GM21526 (cell line): ENCODE measurements around the gene ATXN7L2.
A peak's percentile ranks its signal among the peaks of the same experiment; 100 is the strongest.

Source experiments
- ATAC-seq: cut with Tn5 transposase; IDR thresholded peaks from one replicate; pipeline ENCODE4 v1.9.1; 2021; ENCODE audit warnings: moderate library complexity; ENCODE audit not compliant: unreplicated experiment, low FRiP score

ATXN7L2 gene

DNA sequence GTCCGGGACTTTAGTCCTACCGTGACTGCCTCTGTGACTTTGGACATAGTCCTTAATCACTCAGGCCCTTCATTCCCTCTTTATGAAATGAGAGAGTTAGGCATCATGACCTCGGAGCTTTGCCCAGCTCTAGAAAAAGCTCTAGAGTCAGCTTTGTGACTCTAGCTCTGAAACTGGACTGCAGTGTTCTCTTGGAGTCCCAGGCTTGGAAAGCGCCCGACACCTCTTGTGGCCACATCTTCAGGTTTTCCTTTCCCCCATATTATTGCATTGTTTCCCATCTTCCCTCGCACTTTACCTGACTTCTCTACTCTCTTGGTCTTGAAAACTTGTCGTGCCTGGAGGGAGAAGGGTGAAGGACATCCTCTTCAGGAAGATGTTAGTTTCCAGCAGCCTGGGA lies 38.3 kb downstream of the ATXN7L2 start:
- no peak for ATAC-seq

DNA sequence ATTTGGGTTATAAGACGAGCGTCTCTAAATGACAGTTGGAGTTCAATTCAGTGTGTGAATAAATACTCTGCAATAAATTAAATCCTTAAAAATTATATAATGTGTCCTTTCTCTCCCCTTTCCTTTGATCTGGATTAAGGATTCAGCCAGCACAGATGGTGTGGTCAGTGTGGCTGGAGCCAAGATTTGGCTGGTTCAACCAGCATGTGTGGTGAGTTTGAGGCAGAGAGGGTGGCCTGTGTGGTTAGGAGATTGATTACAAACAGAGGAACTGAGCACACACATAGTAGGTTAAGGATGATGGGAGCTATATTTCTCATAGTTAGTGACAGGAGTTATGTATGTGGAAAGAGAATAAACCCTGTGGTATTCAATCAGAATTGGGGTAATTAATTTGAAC lies 40.0 kb downstream of the ATXN7L2 start:
- ATAC-seq = no peak

DNA sequence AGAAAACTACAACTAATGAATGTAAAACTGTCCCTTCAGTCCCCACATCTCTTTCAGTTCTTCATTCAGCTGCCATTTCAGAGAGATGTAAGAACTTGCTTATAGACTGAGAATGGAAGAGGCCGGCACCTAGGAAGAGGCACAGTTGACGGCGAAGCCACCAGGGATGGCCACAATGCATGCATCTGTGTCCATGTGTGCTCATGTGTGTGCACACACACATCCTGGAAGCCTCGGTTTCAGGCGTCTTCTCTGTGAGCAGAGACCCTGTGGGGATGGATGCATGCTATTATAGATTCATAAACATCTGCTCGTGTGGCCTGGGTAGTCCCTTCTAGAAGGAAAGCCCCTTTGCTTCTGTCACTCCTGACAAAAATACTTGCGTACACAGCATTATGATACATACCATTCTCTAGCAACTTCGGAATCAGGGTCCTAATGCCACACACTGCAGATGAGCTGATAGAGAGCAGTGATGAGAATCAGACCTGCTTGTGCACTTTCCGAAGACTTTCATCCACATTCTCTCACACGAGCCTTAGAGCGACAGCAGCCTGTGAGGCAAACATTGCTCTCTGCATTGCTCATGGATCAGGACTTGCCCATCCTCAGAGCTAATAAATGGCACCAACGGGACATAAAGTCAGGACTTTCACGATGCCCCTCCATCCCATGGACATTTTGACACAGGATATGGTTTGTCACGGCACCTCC lies 43.5 kb downstream of the ATXN7L2 start:
- ATAC-seq = no peak

DNA sequence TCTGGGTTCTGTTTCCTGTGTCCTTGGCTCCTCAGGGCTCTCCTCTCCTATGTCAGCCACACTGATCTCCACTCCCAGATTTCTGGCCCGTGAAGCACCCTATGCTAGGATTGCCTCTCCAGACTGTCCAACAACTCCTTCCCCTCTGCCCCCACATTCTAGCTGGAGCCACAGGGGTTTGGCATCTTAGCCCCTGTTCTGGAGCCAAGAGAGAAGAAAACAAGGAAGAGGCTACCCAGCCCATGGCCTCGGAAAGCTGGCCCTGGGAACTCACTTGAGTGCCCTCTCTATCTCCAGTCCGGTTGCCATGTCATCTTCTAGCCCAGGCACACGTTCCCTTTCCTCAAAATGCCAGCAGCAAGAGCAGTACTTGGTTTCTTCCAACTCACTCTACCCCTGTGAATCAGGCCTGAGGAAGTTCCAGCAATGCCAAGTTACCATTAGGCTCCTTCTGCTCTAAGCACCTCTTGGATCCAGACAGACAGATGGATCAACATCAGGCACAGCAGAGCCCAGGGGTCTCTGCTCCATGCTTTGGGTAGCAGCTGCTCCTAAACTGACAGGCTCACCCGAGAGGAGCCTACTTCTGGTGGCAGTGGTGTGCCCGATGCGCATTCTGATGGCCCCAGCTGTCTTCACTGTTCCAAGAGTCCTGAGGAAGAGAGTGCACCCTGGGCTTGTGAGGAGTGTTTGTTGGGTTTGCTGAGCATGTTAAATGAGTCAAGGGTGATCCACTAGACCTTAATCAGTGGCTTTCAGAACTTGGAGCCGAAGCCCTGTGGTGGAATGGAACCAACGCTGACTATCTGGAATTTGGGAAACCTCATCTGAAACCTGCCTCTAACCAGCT lies 44.4 kb downstream of the ATXN7L2 start:
- no peak for ATAC-seq

- no peak for ATAC-seq
These were observed 45.0 kb downstream of the ATXN7L2 start for GRCh38 chr1:109528712-109529111.

GRCh38 chr1:109529881-109530456 lies 46.3 kb downstream of the ATXN7L2 start:
- no peak for ATAC-seq

GRCh38 chr1:109530457-109531087 lies 46.9 kb downstream of the ATXN7L2 start:
- no peak for ATAC-seq

GRCh38 chr1:109531380-109531779 lies 47.7 kb downstream of the ATXN7L2 start:
- no peak for ATAC-seq

DNA sequence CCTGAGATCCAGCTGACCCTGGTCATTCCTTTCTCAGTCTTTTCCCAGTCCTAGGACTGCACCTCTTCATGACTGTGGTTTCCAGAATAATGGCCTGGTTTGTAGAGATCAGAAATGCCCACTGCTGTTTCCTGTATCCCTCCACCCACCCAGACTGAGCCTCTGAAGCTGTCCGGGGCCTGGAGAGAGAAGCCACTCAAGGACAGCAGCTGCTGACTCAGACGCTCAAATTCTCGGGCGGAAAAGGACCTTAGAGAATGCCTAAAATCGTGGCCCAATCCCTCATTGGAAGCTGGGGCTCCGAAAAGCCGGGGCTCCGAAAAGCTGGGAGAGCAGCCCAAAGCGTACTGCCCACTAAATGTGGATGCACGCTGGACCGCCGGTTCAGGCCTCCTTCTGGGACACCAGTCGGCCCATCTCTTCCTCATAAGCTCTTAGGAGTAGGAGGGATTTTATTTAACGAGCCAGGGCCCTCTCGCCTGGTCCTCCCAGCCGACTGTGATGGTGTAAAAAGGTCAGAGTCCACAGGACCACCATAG lies 48.2 kb downstream of the ATXN7L2 start:
- ATAC-seq = no peak

DNA sequence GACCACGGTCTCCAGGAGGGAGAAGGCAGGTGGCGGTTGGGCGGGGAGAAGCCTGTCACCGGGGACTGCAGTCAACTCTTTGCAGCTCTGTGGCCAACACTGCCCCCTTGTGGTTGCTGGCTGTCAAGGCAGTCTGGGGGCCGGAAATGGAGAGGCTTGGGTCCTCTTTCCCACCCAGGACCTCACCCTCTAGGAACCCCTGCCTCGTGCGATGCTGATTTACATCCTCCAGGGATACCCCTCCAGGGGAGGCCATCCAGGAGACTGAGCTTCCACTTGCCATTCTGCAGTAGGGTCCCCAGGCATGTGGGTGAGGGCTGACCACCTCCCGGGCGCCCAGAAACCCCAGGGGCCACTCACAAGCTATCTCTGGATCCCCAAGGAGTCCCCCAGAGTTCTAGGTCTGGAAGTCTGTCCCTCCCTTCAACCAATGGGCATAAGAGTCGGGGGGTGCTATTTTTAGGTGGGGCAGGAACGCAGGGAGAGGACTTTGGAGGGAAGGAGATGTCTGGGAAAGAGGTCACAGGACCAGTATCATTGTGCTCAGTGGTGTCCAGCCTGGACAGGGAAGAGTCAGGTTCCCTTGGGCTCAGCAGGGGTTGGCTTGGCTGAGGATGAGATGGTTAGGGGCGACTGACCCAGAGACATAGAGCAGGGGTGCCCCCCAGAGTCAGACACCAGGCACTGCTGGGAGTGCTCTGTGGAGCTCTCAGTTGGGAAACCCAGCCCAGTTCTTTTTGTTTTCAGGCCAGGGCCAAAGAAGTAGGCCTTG lies 48.8 kb downstream of the ATXN7L2 start:
- ATAC-seq = peak; percentile 53

- no peak for ATAC-seq
These were observed 50.7 kb downstream of the ATXN7L2 start for GRCh38 chr1:109534307-109534858.

DNA sequence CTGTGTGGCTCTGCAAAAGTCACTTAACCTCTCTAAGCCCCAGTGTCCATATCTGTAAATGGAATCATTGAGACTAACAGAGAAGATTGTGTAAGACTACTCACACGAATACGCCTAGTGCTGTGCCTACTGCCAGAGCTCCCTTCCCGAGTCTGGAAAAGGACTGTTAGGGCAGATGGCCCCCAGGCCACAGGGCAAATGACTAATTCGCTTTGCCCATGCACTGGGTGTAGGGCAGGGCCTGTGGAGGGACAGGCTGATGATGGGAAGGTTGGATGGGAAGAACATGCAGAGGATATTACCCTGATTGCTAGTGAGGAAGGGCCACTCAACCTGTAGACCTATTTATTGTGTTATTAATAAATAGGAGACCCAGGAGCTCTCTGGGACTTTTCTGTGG lies 51.8 kb downstream of the ATXN7L2 start:
- no peak for ATAC-seq

DNA sequence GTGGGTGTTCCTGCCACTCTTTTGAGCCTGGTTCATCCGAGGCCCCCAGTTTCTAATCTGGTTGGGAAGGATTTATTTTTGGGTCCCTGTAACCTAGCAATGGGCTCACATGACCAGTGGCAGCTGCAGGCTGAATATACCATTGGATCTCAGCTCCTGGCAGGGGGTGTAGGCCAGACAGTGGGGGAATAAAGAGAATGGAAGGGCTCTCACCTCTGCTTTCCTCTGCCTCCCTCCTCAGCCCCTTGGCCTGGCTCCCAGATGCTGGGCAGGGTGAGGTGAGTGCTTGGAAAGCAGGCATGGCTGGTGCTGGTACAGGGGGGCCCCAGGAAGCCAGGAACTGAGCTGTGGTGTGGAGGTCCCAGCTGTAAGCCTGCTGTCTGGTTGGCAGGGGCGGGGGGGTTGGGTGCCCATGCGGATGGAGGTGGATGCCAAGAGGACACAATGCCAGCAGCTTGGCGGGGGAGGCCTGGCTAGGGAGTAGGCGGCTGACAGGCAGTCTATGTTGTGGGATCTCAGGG lies 52.3 kb downstream of the ATXN7L2 start:
- ATAC-seq = no peak

- no peak for ATAC-seq
These were observed 53.9 kb downstream of the ATXN7L2 start for GRCh38 chr1:109537450-109538178.

- no peak for ATAC-seq
These were observed 55.3 kb downstream of the ATXN7L2 start for GRCh38 chr1:109538827-109539555.

DNA sequence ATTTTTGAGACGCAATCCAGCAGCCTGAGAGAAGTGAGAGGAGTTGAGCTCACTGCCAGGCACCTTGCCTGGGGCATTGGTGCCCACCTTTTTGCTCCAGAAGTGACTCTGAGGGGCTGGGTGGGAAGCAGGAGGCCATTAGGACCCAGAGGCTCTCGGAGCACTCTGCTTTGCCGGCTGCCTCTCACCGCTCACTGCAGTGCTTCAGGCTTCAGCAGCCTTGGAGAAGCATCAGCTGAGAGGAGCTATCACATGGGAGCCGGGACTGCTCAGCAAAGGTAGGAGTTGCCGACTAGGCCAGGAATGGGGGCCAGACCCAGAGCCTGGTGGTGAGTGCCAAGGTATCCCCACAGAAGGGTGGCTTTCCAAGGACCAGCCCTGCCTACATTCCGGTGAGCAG lies 56.0 kb downstream of the ATXN7L2 start, which contains the start of gene GPR61:
Gene GPR61 (plus strand): TSS at position 197 of the 400 bp plus-strand sequence. CDS start 3,151 bp downstream, outside the sequence.
- ATAC-seq = no peak

GRCh38 chr1:109541102-109541501 lies 57.4 kb downstream of the ATXN7L2 start:
- no peak for ATAC-seq
